Sigmoid colon (tissue), 4 donors: Measurements from ENCODE around the gene DDX21.

ENCODE experiments used
- CTCF ChIP-seq, 4 experiments: fragments of 450-650 bp in 3 of 4; fragments of 200-600 bp in 1 of 4; IDR thresholded peaks; one replicate each; pipeline ENCODE4 v1.5.1; 2016 to 2019; ENCODE audit warnings: antibody characterized with exemption in 4 of 4, mild to moderate bottlenecking in 3 of 4, moderate library complexity in 2 of 4
- EP300 ChIP-seq, 4 donors: sonication (generic); formaldehyde crosslinking; IDR thresholded peaks; one replicate each; pipeline ENCODE4 v1.6.1; 2017; ENCODE audit warnings: antibody characterized with exemption in 4 of 4
- POLR2A ChIP-seq, 2 donors: fragments of 450-650 bp; IDR thresholded peaks; one replicate each; pipeline ENCODE4 v1.6.1; 2016; ENCODE audit warnings: antibody characterized with exemption in 2 of 2, mild to moderate bottlenecking in 2 of 2, moderate library complexity in 2 of 2
- POLR2AphosphoS5 ChIP-seq, 4 donors: sonication (generic); formaldehyde crosslinking; IDR thresholded peaks; one replicate each; pipeline ENCODE4 v1.6.1; 2017; ENCODE audit warnings: antibody characterized with exemption in 4 of 4

- TF ChIP-seq CTCF (IDR thresholded peaks at IDR 0.05) (no peak), POLR2AphosphoS5 (IDR thresholded peaks at IDR 0.05) (no peak), POLR2A (IDR thresholded peaks at IDR 0.05) (no peak), EP300 (IDR thresholded peaks at IDR 0.05) (no peak)
These were observed 66.6 kb downstream of the DDX21 start for GRCh38 chr10:69022611-69023010.
